Measurements from ENCODE around the gene PSAPL1.

Gene PSAPL1

GRCh38 chr4:7408166-7408565 lies 26.6 kb downstream of the PSAPL1 start:
- H2AFZ ChIP-seq (ENCODE audit: low read depth, low read length), result no peak overlapping the region
- no peak overlapping the region for H3K27ac ChIP-seq (ENCODE audit: low read length)
- no peak overlapping the region for H3K4me3 ChIP-seq (ENCODE audit: low read depth in 1 of 2, low read length in 2 of 2)
- H4K20me1 ChIP-seq (ENCODE audit: insufficient read depth, low read length), result no peaks in the 10 kb centered on the region
- H3K27me3 ChIP-seq (ENCODE audit: insufficient read depth, low read length, poor library complexity), result peaks cover 2% of the 10 kb centered on the region
- H3K79me2 ChIP-seq (ENCODE audit: insufficient read depth, low read length), result no peaks in the 10 kb centered on the region
- no peak overlapping the region for H3K9ac ChIP-seq (ENCODE audit: low read depth, low read length)
- ATAC-seq (ENCODE audit: insufficient read depth, low read depth), result no peak
- TF ChIP-seq CTCF (IDR thresholded peaks at IDR 0.05; ENCODE audit: borderline replicate concordance, extremely low read depth, low read length, poor library complexity, severe bottlenecking), result no peak
- no peak for TF ChIP-seq EZH2 (IDR thresholded peaks at IDR 0.05; ENCODE audit: borderline replicate concordance, low read depth, low read length, severe bottlenecking)
- no peaks in the 10 kb centered on the region for H3K36me3 ChIP-seq (ENCODE audit: insufficient read depth, low read length)
- no peak for DNase-seq
- peaks cover 3% of the 10 kb centered on the region for H3K9me3 ChIP-seq (ENCODE audit: insufficient read depth, low read length, severe bottlenecking)
- no peaks in the 10 kb centered on the region for H3K4me1 ChIP-seq (ENCODE audit: insufficient read depth, low read length)
- no peak overlapping the region for H3K4me2 ChIP-seq (ENCODE audit: insufficient read depth, low read length)

DNA sequence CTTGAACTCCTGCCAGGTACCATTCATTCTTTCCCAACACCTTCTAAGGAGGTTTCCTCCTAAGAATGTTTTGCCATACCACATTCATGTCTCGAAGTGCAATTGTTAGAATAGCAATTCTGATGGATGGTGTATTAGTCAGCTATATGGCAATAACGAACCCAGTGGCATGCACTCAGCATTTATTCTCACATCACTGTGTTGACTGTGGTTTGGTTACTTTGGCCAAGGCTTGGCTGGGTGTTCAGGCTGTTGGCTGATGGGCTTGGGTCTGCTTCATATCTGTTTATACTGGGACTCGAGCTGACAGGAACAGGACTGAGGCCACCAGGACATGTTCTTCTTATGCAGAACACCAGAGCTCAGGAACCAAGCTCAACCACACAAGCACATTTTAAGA lies 31.7 kb downstream of the PSAPL1 start:
- ATAC-seq (ENCODE audit: insufficient read depth, low read depth), result no peak
- Histone ChIP-seq H3K36me3 (ENCODE audit: insufficient read depth, low read length) (no peaks in the 10 kb centered on the region), H3K9me3 (ENCODE audit: insufficient read depth, low read length, severe bottlenecking) (no peaks in the 10 kb centered on the region), H3K79me2 (ENCODE audit: insufficient read depth, low read length) (no peaks in the 10 kb centered on the region), H4K20me1 (ENCODE audit: insufficient read depth, low read length) (no peaks in the 10 kb centered on the region), H3K9ac (ENCODE audit: low read depth, low read length) (no peak overlapping the region), H3K4me2 (ENCODE audit: insufficient read depth, low read length) (no peak overlapping the region), H2AFZ (ENCODE audit: low read depth, low read length) (no peak overlapping the region), H3K4me3 (ENCODE audit: low read depth in 1 of 2, low read length in 2 of 2) (no peak overlapping the region), H3K4me1 (ENCODE audit: insufficient read depth, low read length) (no peaks in the 10 kb centered on the region), H3K27ac (ENCODE audit: low read length) (no peak overlapping the region), H3K27me3 (ENCODE audit: insufficient read depth, low read length, poor library complexity) (peaks cover 5% of the 10 kb centered on the region)
- TF ChIP-seq EZH2 (IDR thresholded peaks at IDR 0.05; ENCODE audit: borderline replicate concordance, low read depth, low read length, severe bottlenecking) (no peak), CTCF (IDR thresholded peaks at IDR 0.05; ENCODE audit: borderline replicate concordance, extremely low read depth, low read length, poor library complexity, severe bottlenecking) (no peak)
- no peak for DNase-seq

DNA sequence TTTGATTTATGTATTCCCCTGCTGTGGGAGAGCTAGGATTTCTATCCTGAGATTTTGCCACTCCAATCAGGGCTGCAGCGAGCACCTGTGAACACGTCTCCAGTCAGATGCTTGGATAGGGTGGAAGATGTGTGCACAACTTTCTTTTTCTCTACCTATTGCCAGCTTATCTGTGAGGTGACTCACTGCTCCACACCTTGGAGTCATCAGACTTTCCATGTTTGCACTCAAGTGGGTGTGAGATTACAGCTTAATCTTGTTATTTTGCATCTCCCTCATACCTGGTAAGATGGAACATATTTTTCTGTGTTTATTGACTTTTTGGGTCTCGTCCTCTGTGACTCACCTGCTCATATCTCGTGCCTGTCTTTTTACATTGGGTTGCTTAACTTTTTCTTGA lies 32.2 kb downstream of the PSAPL1 start:
- no peaks in the 10 kb centered on the region for H3K36me3 ChIP-seq (ENCODE audit: insufficient read depth, low read length)
- no peak for ATAC-seq (ENCODE audit: insufficient read depth, low read depth)
- H4K20me1 ChIP-seq (ENCODE audit: insufficient read depth, low read length), result no peaks in the 10 kb centered on the region
- no peak overlapping the region for H3K27ac ChIP-seq (ENCODE audit: low read length)
- TF ChIP-seq CTCF (IDR thresholded peaks at IDR 0.05; ENCODE audit: borderline replicate concordance, extremely low read depth, low read length, poor library complexity, severe bottlenecking) (no peak), EZH2 (IDR thresholded peaks at IDR 0.05; ENCODE audit: borderline replicate concordance, low read depth, low read length, severe bottlenecking) (no peak)
- no peak overlapping the region for H3K4me3 ChIP-seq (ENCODE audit: low read depth in 1 of 2, low read length in 2 of 2)
- H3K4me1 ChIP-seq (ENCODE audit: insufficient read depth, low read length), result no peaks in the 10 kb centered on the region
- no peaks in the 10 kb centered on the region for H3K79me2 ChIP-seq (ENCODE audit: insufficient read depth, low read length)
- H3K27me3 ChIP-seq (ENCODE audit: insufficient read depth, low read length, poor library complexity), result peaks cover 10% of the 10 kb centered on the region
- no peaks in the 10 kb centered on the region for H3K9me3 ChIP-seq (ENCODE audit: insufficient read depth, low read length, severe bottlenecking)
- H2AFZ ChIP-seq (ENCODE audit: low read depth, low read length), result no peak overlapping the region
- DNase-seq, result no peak
- H3K9ac ChIP-seq (ENCODE audit: low read depth, low read length), result no peak overlapping the region
- H3K4me2 ChIP-seq (ENCODE audit: insufficient read depth, low read length), result no peak overlapping the region
